Neural cell (in vitro differentiated cells): ENCODE results near the gene TXN2. TPM values are rescaled to one million over a fixed set of nuclear protein-coding genes. Genes with fewer than 3 reads are reported as not detected.

Source experiments
- H2AFZ ChIP-seq: fragments of 200-600, 300-800 bp; sonication (generic), shearing (Covaris generic); 2 replicates; pipeline ENCODE4 v1.6.0; 2014; ENCODE audit warnings: low read depth, mild to moderate bottlenecking, antibody characterized with exemption, low read length, moderate library complexity
- H3F3A ChIP-seq: fragments of 200-600 bp; shearing (Covaris generic); 2 replicates; pipeline ENCODE4 v1.6.1; 2016; ENCODE audit warnings: mild to moderate bottlenecking, moderate library complexity, mixed read lengths, antibody characterized with exemption, low read length; ENCODE audit not compliant: insufficient read depth, poor library complexity, severe bottlenecking
- H3K27ac ChIP-seq: fragments of 200-600, 300-800 bp; sonication (generic), shearing (Covaris generic); 2 replicates; pipeline ENCODE4 v1.5.1; 2014; ENCODE audit warnings: mild to moderate bottlenecking, low read length, moderate library complexity
- H3K27me3 ChIP-seq: fragments of 300-800, 200-600 bp; sonication (generic), shearing (Covaris generic); 2 replicates; pipeline ENCODE4 v1.6.0; 2014; ENCODE audit warnings: mild to moderate bottlenecking, low read depth, low read length, moderate library complexity; ENCODE audit not compliant: insufficient read depth
- H3K36me3 ChIP-seq: fragments of 300-800, 200-600 bp; sonication (generic), shearing (Covaris generic); 2 replicates; pipeline ENCODE4 v1.5.1; 2014; ENCODE audit warnings: mild to moderate bottlenecking, antibody characterized with exemption, low read length, moderate library complexity; ENCODE audit not compliant: insufficient read depth
- H3K4me2 ChIP-seq: fragments of 300-800, 200-600 bp; sonication (generic), shearing (Covaris generic); 2 replicates; pipeline ENCODE4 v1.6.0; 2014; ENCODE audit warnings: mild to moderate bottlenecking, low read length
- H3K4me3 ChIP-seq: fragments of 300-800, 200-600 bp; sonication (generic), shearing (Covaris generic); 2 replicates; pipeline ENCODE4 v1.5.1; 2014; ENCODE audit warnings: mild to moderate bottlenecking, low read length, moderate library complexity
- H3K79me2 ChIP-seq: fragments of 200-600 bp; shearing (Covaris generic); replicated peaks from 2 replicates; pipeline ENCODE4 v1.6.0; 2014; ENCODE audit warnings: mild to moderate bottlenecking, low read length, moderate library complexity; ENCODE audit not compliant: insufficient read depth
- H3K9ac ChIP-seq: fragments of 300-800, 200-600 bp; sonication (generic), shearing (Covaris generic); 2 replicates; pipeline ENCODE4 v1.6.1; 2016; ENCODE audit warnings: mild to moderate bottlenecking, low read length, mixed read lengths
- H3K9me2 ChIP-seq: fragments of 200-600 bp; shearing (Covaris generic); 2 replicates; pipeline ENCODE4 v1.6.1; 2016; ENCODE audit warnings: mild to moderate bottlenecking, low read length, mixed read lengths; ENCODE audit not compliant: insufficient read depth
- H3K9me3 ChIP-seq: fragments of 200-600, 300-800 bp; sonication (generic), shearing (Covaris generic); 2 replicates; pipeline ENCODE4 v1.6.1; 2016; ENCODE audit warnings: mild to moderate bottlenecking, mixed run types, low read length, moderate library complexity, mixed read lengths
- H4K20me1 ChIP-seq: fragments of 200-600 bp; shearing (Covaris generic); 2 replicates; pipeline ENCODE4 v1.6.1; 2016; ENCODE audit warnings: mild to moderate bottlenecking, mixed run types; ENCODE audit not compliant: insufficient read depth
- EP300 ChIP-seq: fragments of 450-650 bp; conservative IDR thresholded peaks from 2 replicates; pipeline ENCODE4 v1.6.1; 2014; ENCODE audit warnings: antibody characterized with exemption, mild to moderate bottlenecking, moderate library complexity; ENCODE audit not compliant: poor library complexity, severe bottlenecking
- EZH2 ChIP-seq: fragments of 200-600, 300-800 bp; shearing (Covaris generic), sonication (generic); IDR thresholded peaks from 2 replicates; pipeline ENCODE4 v1.6.1; 2014; ENCODE audit warnings: antibody characterized with exemption, low read length, borderline replicate concordance, mild to moderate bottlenecking; ENCODE audit not compliant: insufficient read depth, poor library complexity, severe bottlenecking
- MXI1 ChIP-seq: fragments of 450-650 bp; conservative IDR thresholded peaks from 2 replicates; pipeline ENCODE4 v1.6.1; 2014; ENCODE audit warnings: antibody characterized with exemption, mild to moderate bottlenecking; ENCODE audit not compliant: poor library complexity, severe bottlenecking
- POLR2AphosphoS5 ChIP-seq: IDR thresholded peaks from 2 replicates; pipeline ENCODE4 v1.6.1; 2012
- RAD21 ChIP-seq: fragments of 450-650 bp; conservative IDR thresholded peaks from 2 replicates; pipeline ENCODE4 v1.6.1; 2014; ENCODE audit warnings: antibody characterized with exemption, mild to moderate bottlenecking, moderate library complexity
- SMC3 ChIP-seq: fragments of 450-650 bp; conservative IDR thresholded peaks from 2 replicates; pipeline ENCODE4 v1.6.1; 2014; ENCODE audit warnings: antibody characterized with exemption, mild to moderate bottlenecking, moderate library complexity; ENCODE audit not compliant: poor library complexity
- TAF1 ChIP-seq: IDR thresholded peaks from 2 replicates; pipeline ENCODE4 v1.6.1; 2012; ENCODE audit warnings: low read depth
- polyA plus RNA-seq: library from polyadenylated mRNA; depleted of rRNA; stranded (reverse); fragments of >200 nt; gene quantifications from 2 replicates; pipeline ENCODE4 v1.2.3, GENCODE V29; 2014
- TF ChIP-seq, protein P1 (sequence below): IDR thresholded peaks from 2 replicates; pipeline ENCODE4 v1.6.1; 2012; ENCODE audit warnings: borderline replicate concordance
- TF ChIP-seq, protein P2 (sequence below): fragments of 450-650 bp; IDR thresholded peaks from 2 replicates; pipeline ENCODE4 v1.5.1; 2014; ENCODE audit warnings: antibody characterized with exemption, mild to moderate bottlenecking, moderate library complexity; ENCODE audit not compliant: poor library complexity, severe bottlenecking

Gene TXN2
- polyA plus RNA-seq, 1 donor from 2014 or later: 26.2 TPM

DNA sequence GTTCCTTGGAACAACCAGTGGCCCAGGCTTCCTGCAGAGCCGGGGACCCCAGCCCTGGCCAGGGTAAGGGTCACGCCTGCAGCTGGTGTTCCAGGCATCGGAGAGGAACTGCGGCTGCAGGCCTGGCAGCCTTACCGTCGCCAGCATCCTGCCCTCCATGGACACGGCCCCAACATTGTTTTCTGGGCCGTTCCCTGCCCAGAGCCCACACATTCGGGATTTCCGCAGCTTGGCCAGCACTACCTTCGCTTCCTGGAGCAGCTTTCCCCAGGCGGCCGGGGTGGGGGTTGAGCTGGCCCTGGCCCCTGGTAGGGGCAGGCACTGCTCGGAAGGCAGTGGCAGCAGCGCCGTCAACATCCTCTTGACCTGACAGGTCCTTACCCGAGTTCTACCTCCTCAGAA is 17.7 kb downstream of the TXN2 start:
- TF ChIP-seq EP300: no peak
- TF ChIP-seq EZH2: no peak
- no peak for TF ChIP-seq POLR2AphosphoS5
- no peak for TF ChIP-seq SMC3
- TF ChIP-seq, protein P1, sequence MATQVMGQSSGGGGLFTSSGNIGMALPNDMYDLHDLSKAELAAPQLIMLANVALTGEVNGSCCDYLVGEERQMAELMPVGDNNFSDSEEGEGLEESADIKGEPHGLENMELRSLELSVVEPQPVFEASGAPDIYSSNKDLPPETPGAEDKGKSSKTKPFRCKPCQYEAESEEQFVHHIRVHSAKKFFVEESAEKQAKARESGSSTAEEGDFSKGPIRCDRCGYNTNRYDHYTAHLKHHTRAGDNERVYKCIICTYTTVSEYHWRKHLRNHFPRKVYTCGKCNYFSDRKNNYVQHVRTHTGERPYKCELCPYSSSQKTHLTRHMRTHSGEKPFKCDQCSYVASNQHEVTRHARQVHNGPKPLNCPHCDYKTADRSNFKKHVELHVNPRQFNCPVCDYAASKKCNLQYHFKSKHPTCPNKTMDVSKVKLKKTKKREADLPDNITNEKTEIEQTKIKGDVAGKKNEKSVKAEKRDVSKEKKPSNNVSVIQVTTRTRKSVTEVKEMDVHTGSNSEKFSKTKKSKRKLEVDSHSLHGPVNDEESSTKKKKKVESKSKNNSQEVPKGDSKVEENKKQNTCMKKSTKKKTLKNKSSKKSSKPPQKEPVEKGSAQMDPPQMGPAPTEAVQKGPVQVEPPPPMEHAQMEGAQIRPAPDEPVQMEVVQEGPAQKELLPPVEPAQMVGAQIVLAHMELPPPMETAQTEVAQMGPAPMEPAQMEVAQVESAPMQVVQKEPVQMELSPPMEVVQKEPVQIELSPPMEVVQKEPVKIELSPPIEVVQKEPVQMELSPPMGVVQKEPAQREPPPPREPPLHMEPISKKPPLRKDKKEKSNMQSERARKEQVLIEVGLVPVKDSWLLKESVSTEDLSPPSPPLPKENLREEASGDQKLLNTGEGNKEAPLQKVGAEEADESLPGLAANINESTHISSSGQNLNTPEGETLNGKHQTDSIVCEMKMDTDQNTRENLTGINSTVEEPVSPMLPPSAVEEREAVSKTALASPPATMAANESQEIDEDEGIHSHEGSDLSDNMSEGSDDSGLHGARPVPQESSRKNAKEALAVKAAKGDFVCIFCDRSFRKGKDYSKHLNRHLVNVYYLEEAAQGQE: no peak
- TF ChIP-seq MXI1: no peak
- TF ChIP-seq TAF1: no peak
- no peak for TF ChIP-seq RAD21
- TF ChIP-seq, protein P2, sequence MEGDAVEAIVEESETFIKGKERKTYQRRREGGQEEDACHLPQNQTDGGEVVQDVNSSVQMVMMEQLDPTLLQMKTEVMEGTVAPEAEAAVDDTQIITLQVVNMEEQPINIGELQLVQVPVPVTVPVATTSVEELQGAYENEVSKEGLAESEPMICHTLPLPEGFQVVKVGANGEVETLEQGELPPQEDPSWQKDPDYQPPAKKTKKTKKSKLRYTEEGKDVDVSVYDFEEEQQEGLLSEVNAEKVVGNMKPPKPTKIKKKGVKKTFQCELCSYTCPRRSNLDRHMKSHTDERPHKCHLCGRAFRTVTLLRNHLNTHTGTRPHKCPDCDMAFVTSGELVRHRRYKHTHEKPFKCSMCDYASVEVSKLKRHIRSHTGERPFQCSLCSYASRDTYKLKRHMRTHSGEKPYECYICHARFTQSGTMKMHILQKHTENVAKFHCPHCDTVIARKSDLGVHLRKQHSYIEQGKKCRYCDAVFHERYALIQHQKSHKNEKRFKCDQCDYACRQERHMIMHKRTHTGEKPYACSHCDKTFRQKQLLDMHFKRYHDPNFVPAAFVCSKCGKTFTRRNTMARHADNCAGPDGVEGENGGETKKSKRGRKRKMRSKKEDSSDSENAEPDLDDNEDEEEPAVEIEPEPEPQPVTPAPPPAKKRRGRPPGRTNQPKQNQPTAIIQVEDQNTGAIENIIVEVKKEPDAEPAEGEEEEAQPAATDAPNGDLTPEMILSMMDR: no peak
- Histone ChIP-seq H3K4me3 (no peak overlapping the region), H3K27ac (no peak overlapping the region), H3K36me3 (no peaks in the 10 kb centered on the region), H3K9ac (no peak overlapping the region), H3K79me2 (no peaks in the 10 kb centered on the region), H4K20me1 (no peaks in the 10 kb centered on the region), H3F3A (no peaks in the 10 kb centered on the region), H3K9me2 (no peaks in the 10 kb centered on the region), H3K9me3 (no peaks in the 10 kb centered on the region), H2AFZ (no peak overlapping the region), H3K4me2 (no peak overlapping the region), H3K27me3 (no peaks in the 10 kb centered on the region)

DNA sequence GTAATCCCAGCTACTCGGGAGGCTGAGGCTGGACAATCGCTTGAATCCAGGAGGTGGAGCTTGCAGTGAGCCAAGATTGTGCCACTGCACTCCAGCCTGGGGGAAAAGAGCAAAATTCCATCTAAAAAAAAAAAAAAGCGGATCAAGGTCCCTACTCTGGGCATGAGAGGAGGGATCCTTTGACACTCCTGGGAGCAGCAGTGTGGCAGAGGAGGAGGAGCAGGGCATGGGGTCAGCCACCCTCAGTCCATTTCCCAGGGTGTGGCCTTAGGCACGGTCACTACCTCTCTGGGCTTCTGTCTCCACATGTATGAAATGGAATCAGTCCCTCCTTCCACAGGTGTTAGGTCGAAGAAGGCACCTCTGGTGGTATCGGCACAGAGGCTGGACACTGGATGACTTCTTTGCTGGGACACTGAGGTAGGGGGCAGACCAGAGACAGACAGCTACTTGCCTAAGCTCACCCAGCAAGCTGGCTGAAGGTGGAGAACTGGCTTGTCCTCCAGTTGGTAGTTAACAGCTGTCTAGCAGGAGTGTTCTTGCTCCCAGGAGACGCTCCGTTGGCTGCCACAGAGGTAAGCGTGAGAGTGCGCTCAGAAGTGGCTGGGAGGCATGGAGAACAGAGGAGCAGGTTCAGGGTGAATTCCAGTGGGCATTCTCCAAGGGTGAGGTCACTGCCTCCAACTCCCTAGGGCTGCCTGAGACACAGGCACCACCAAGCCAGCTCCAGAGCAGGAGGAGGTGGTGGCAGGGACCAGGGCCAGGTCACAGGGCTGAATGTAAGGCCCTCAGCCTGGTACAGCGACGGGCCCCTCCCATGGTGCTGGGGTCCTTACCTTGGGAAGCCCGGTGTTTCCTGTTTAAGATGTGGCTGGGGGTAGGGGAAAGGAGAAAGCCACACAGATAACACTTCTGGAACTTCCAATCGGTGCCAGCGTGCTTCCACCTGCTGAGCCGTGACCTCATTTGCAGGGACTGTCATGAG is 19.5 kb downstream of the TXN2 start:
- no peak for TF ChIP-seq EP300
- no peak for TF ChIP-seq EZH2
- TF ChIP-seq SMC3: no peak
- no peak for TF ChIP-seq TAF1
- no peak for TF ChIP-seq RAD21
- no peak for TF ChIP-seq MXI1
- TF ChIP-seq, protein P1: no peak
- TF ChIP-seq POLR2AphosphoS5: no peak
- Histone ChIP-seq H3K79me2 (no peaks in the 10 kb centered on the region), H4K20me1 (no peaks in the 10 kb centered on the region), H3K4me3 (no peak overlapping the region), H2AFZ (no peak overlapping the region), H3K9me3 (no peaks in the 10 kb centered on the region), H3F3A (no peaks in the 10 kb centered on the region), H3K9ac (no peak overlapping the region), H3K9me2 (no peaks in the 10 kb centered on the region), H3K4me2 (no peak overlapping the region), H3K27me3 (no peaks in the 10 kb centered on the region), H3K36me3 (no peaks in the 10 kb centered on the region), H3K27ac (no peak overlapping the region)
